Common myeloid progenitor, CD34-positive (primary cell): ENCODE measurements around the gene NFILZ.

Source experiments
- CTCF ChIA-PET: fragments of 350-600 bp; sonication (Branson Sonifier 250); formaldehyde crosslinking; loops from one replicate; lab custom pipeline; 2021; ENCODE audit warnings: antibody characterized with exemption; lab: Charles Lee
- POLR2A ChIA-PET: fragments of 350-600 bp; sonication (Branson Sonifier 250); formaldehyde crosslinking; loops from one replicate; lab custom pipeline; 2021; ENCODE audit warnings: antibody characterized with exemption; lab: Charles Lee
- DNase-seq, 3 donors: peaks; one replicate each; pipeline versions ENCODE4 v3.0.0 to v3.0.0-alpha.2; 2013
- H3K27ac ChIP-seq, 2 experiments: 1 replicate in 1 of 2; 2 replicates in 1 of 2; pipeline ENCODE4 v1.7.0; 2013; ENCODE audit warnings: inconsistent platforms in 2 of 2, low read length in 2 of 2, mild to moderate bottlenecking in 2 of 2, low read depth in 1 of 2, moderate library complexity in 1 of 2; ENCODE audit not compliant: severe bottlenecking in 2 of 2, insufficient read depth in 1 of 2, poor library complexity in 1 of 2
- H3K27me3 ChIP-seq, 5 experiments: replicated peaks in 2 of 5; 1 replicate in 3 of 5; 2 replicates in 2 of 5; pipeline versions ENCODE4 v1.6.1 to v1.7.0; 2013; ENCODE audit warnings: low read length in 4 of 5, mild to moderate bottlenecking in 2 of 5, moderate library complexity in 2 of 5, inconsistent platforms in 1 of 5; ENCODE audit not compliant: insufficient read depth in 5 of 5, control insufficient read depth in 4 of 5
- H3K36me3 ChIP-seq, 4 experiments: 1 replicate in 2 of 4; 2 replicates in 2 of 4; pipeline versions ENCODE4 v1.6.1 to v1.7.0; 2013; ENCODE audit warnings: low read length in 3 of 4, control low read depth in 1 of 4, mild to moderate bottlenecking in 1 of 4; ENCODE audit not compliant: control insufficient read depth in 4 of 4, insufficient read depth in 4 of 4
- H3K4me1 ChIP-seq, 4 experiments: 1 replicate in 3 of 4; 2 replicates in 1 of 4; pipeline versions ENCODE4 v1.6.1 to v1.7.1; 2013; ENCODE audit warnings: low read length in 3 of 4, mild to moderate bottlenecking in 3 of 4, control low read depth in 1 of 4, inconsistent platforms in 1 of 4, moderate library complexity in 1 of 4; ENCODE audit not compliant: control insufficient read depth in 4 of 4, insufficient read depth in 4 of 4; ENCODE audit errors: control extremely low read depth in 1 of 4
- H3K4me3 ChIP-seq, 7 experiments: 1 replicate in 4 of 7; 2 replicates in 3 of 7; pipeline versions ENCODE4 v1.5.1 to v1.7.0; 2013; ENCODE audit warnings: mild to moderate bottlenecking in 7 of 7, low read length in 6 of 7, moderate library complexity in 6 of 7, inconsistent platforms in 2 of 7, low read depth in 2 of 7, control low read depth in 1 of 7; ENCODE audit not compliant: insufficient read depth in 4 of 7, control insufficient read depth in 1 of 7; ENCODE audit errors: extremely low read depth in 1 of 7
- H3K9me3 ChIP-seq, 5 experiments: 1 replicate in 4 of 5; 2 replicates in 1 of 5; pipeline versions ENCODE4 v1.6.1 to v1.7.1; 2013; ENCODE audit warnings: low read length in 4 of 5, mild to moderate bottlenecking in 2 of 5, inconsistent platforms in 1 of 5, low read depth in 1 of 5, moderate library complexity in 1 of 5; ENCODE audit not compliant: control insufficient read depth in 4 of 5, insufficient read depth in 2 of 5; ENCODE audit errors: control extremely low read depth in 1 of 5
- WGBS: methylation state at CpG from one replicate; pipeline ENCODE4 v1.1.5; 2013; ENCODE audit not compliant: insufficient coverage; 5-methylcytosine and 5-hydroxymethylcytosine counted together

NFILZ gene

DNA sequence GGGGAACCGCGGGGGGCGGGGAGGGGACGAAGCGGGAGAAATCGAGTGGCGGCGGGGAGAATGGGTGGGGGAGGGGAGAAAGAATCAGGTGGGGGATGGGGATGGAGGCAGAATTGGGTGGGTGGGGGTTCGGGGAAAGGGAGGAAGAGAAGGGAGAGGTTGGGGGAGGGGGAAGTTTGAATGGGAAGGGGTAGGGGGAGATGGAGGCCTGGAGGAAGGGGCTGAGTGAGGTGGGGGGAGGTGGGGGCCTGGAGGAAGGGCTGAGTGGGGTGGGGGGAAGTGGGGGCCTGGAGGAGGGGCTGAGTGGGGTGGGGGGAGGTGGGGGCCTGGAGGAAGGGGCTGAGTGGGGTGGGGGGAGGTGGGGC lies 19.5 kb upstream of the NFILZ start:
- WGBS, result no CpG with 5 or more reads among the region's 9 CpGs
- peaks cover 0 to 37% (median 31%) of the 10 kb centered on the region in 4 experiments for H3K4me1 ChIP-seq
- peak overlapping the region in 2 of 7 experiments; percentile 81 to 93 for H3K4me3 ChIP-seq
- ChIA-PET POLR2A (no interaction called here), CTCF (interaction anchor here (1.2 kb wide), 1 partner anchor 35 kb away, joined by 3 read pairs; no protein-coding TSS in a partner anchor)
- no peak overlapping the region for H3K27ac ChIP-seq
- H3K36me3 ChIP-seq, result peaks cover 0 to 3% (median 0%) of the 10 kb centered on the region in 4 experiments
- peak in 2 of 3 donors; percentile 37 to 63 for DNase-seq
- no peaks in the 10 kb centered on the region for H3K27me3 ChIP-seq
- no peaks in the 10 kb centered on the region for H3K9me3 ChIP-seq

GRCh38 chr19:8611391-8611876 lies 19.0 kb upstream of the NFILZ start:
- Histone ChIP-seq H3K4me1 (peaks cover 0 to 39% (median 31%) of the 10 kb centered on the region in 4 experiments), H3K4me3 (no peak overlapping the region), H3K9me3 (no peaks in the 10 kb centered on the region), H3K27me3 (no peaks in the 10 kb centered on the region), H3K36me3 (peaks cover 0 to 3% (median 0%) of the 10 kb centered on the region in 4 experiments), H3K27ac (no peak overlapping the region)
- peak in 2 of 3 donors; percentile 50 to 67 for DNase-seq
- WGBS, result 44% methylated on average over 17 of the region's 18 CpGs
- ChIA-PET POLR2A (interaction anchor here (0.6 kb wide), 1 partner anchor 778 kb away, joined by 3 read pairs; no protein-coding TSS in a partner anchor), CTCF (interaction anchor here (0.9 to 1.2 kb wide), 4 partner anchors 16 to 34 kb away, joined by 3 to 4 read pairs (median 3); no protein-coding TSS in a partner anchor)

DNA sequence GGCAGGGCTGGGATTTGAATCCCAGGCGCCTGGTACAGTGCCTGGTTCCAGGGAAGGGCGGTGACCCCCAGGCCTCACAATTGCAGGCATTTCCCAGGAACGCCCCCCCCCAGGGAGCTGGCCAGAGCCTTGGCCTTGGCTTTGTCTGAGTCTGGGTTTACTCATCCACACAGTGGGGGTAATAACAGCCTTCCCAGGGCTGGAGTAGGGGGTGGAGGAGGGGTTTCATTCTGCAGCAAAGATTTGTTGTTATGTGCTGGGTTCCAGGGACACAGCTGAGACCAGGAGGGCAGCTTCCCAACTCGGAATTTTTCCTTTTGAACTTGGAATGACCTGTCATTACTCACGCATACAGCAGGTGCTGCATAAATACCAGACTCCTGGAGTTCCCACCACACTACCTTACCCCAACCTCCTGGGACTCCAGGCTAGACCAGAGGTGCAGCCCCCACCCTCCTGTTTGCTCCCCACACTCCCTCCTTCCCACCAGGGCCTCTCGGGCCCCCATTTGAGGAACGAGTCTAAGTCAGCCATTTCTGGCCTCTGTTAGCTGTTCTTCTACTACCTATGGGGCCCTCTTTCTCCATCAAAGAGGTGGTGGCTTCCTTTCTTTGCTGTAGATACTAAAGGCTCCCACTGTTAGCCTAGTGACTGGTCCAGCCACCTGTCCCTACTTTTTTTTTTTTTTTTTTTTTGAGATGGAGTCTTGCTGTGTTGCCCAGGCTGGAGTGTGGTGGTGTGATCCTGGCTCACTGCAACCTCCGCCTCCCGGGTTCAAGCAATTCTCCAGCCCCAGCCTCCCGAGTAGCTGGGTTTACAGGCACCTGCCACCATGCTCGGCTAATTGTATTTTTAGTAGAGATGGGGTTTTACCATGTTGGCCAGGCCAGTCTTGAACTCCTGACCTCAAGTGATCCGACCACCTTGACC lies 18.3 kb upstream of the NFILZ start:
- no peaks in the 10 kb centered on the region for H3K27me3 ChIP-seq
- POLR2A ChIA-PET, result interaction anchor here (0.6 kb wide), 1 partner anchor 778 kb away, joined by 3 read pairs; no protein-coding TSS in a partner anchor
- WGBS, result 68% methylated on average over 6 of the region's 12 CpGs

DNA sequence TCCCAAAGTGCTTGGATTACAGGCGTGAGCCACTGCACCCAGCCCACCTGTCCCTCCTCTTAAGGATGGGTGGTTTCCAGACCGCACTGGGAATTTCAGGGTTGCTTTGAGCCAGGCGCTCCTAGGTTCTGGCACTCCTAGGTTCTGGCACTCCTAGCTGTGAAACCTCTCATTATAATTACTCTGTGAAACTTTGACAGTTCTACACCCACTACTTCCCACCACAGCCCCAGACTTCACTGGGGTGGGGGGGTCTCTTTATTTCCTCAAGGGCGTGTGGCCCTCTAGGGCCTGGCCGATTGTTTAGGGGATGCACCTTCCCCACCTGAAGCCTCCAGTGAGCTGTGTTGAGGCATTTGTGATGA lies 17.6 kb upstream of the NFILZ start:
- H3K9me3 ChIP-seq, result no peaks in the 10 kb centered on the region
- 68% methylated on average over 2 of the region's 5 CpGs for WGBS
- ChIA-PET CTCF (interaction anchor here (4.1 kb wide), 1 partner anchor 33 kb away, joined by 28 read pairs; the partner anchor contains the start of gene MYO1F), POLR2A (no interaction called here)
- no peak overlapping the region for H3K4me3 ChIP-seq
- H3K4me1 ChIP-seq, result peaks cover 0 to 39% (median 31%) of the 10 kb centered on the region in 4 experiments
- no peaks in the 10 kb centered on the region for H3K27me3 ChIP-seq
- H3K36me3 ChIP-seq, result no peaks in the 10 kb centered on the region
- DNase-seq, result no peak
- H3K27ac ChIP-seq, result no peak overlapping the region

More for the DNA sequence above, 18.3 kb upstream of the NFILZ start:
- Histone ChIP-seq H3K9me3 (no peaks in the 10 kb centered on the region), H3K27ac (no peak overlapping the region), H3K4me3 (no peak overlapping the region), H3K4me1 (peaks cover 0 to 39% (median 31%) of the 10 kb centered on the region in 4 experiments), H3K36me3 (peaks cover 0 to 3% (median 0%) of the 10 kb centered on the region in 4 experiments)
- peak in 2 of 3 donors; percentile 53 to 68 for DNase-seq
- CTCF ChIA-PET, result interaction anchor here (0.9 to 1.2 kb wide), 4 partner anchors 16 to 34 kb away, joined by 3 to 4 read pairs (median 3); no protein-coding TSS in a partner anchor

DNA sequence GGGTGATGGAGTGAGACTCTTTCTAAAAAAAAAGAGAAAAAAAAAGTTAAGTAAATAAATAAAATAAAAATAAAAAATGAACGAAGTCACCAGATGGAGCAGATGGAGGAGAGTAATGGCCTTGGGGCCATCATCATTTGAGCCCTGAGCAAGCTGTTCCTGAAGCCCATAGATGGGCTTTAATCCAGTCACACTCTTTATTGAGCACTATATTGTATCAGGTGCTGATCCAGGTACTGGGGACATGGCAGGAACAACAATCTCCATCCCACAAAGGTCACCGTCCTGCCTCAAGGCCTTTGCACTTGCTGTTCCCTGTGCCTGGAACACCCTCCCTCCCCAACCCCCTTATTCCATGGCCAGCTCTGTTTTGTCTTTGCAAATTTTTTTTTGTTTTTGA lies 16.0 kb upstream of the NFILZ start:
- no peak overlapping the region for H3K4me3 ChIP-seq
- WGBS, result 83% methylated on average over 1 of the region's 2 CpGs
- H3K9me3 ChIP-seq, result no peaks in the 10 kb centered on the region
- no peaks in the 10 kb centered on the region for H3K36me3 ChIP-seq
- no peak overlapping the region for H3K27ac ChIP-seq
- CTCF ChIA-PET, result interaction anchor here (0.8 to 4.1 kb wide), 10 partner anchors 8 to 474 kb away, joined by 3 to 28 read pairs (median 4); partner anchors contain the start of genes MYO1F and NFILZ
- POLR2A ChIA-PET, result no interaction called here
- DNase-seq, result no peak
- H3K4me1 ChIP-seq, result peaks cover 0 to 22% (median 14%) of the 10 kb centered on the region in 4 experiments
- H3K27me3 ChIP-seq, result no peaks in the 10 kb centered on the region

- ChIA-PET POLR2A (no interaction called here), CTCF (interaction anchor here (0.7 to 4.1 kb wide), 12 partner anchors 8 to 1490 kb away, joined by 3 to 28 read pairs (median 3); partner anchors contain the start of genes MYO1F and NFILZ)
- DNase-seq, result no peak
Measured at GRCh38 chr19:8615024-8615423, 15.4 kb upstream of the NFILZ start.

More at GRCh38 chr19:8615024-8615423, 15.4 kb upstream of the NFILZ start:
- Histone ChIP-seq H3K4me1 (peaks cover 0 to 17% (median 8%) of the 10 kb centered on the region in 4 experiments), H3K4me3 (no peak overlapping the region), H3K27me3 (no peaks in the 10 kb centered on the region), H3K36me3 (no peaks in the 10 kb centered on the region), H3K27ac (no peak overlapping the region), H3K9me3 (no peaks in the 10 kb centered on the region)
- WGBS, result 66% methylated on average over 4 of the region's 6 CpGs
